Measurements from ENCODE around the gene ZNF581. TPM values are rescaled to one million over a fixed set of nuclear protein-coding genes. Genes with fewer than 3 reads are reported as not detected.
A peak's percentile ranks its signal among the peaks of the same experiment; 100 is the strongest.

The ZNF581 gene
- total RNA-seq, 2 donors from 2014 or later, result 7.5 to 8.6 TPM

- H3K36me3 ChIP-seq, result peaks cover 26% of the 10 kb centered on the region
- H3K9me3 ChIP-seq, result no peaks in the 10 kb centered on the region
- peak overlapping the region; percentile 94 to 99 for H3K4me3 ChIP-seq
- no peak for DNase-seq (ENCODE audit: low spot score)
- no peaks in the 10 kb centered on the region for H3K27me3 ChIP-seq
- H3K4me1 ChIP-seq, result peaks cover 0 to 47% of the 10 kb centered on the region in 2 donors
- TF ChIP-seq CTCF (IDR thresholded peaks at IDR 0.05), result no peak
- peak overlapping the region; percentile 96 to 98 for H3K27ac ChIP-seq
Measured at GRCh38 chr19:55606471-55606787, 37.0 kb upstream of the ZNF581 start.

- H3K27me3 ChIP-seq, result no peaks in the 10 kb centered on the region
- H3K4me1 ChIP-seq, result peaks cover 0 to 50% of the 10 kb centered on the region in 2 donors
- no peak for TF ChIP-seq CTCF (IDR thresholded peaks at IDR 0.05)
- H3K4me3 ChIP-seq, result peak overlapping the region; percentile 94 to 99
- no peak for DNase-seq (ENCODE audit: low spot score)
- H3K27ac ChIP-seq, result peak overlapping the region; percentile 96 to 98
- H3K9me3 ChIP-seq, result no peaks in the 10 kb centered on the region
- H3K36me3 ChIP-seq, result peaks cover 26% of the 10 kb centered on the region
Measured at GRCh38 chr19:55606817-55607216, 36.6 kb upstream of the ZNF581 start.

GRCh38 chr19:55609326-55609725 is 34.1 kb upstream of the ZNF581 start:
- Histone ChIP-seq H3K4me3 (no peak overlapping the region), H3K27ac (peak overlapping the region in 1 of 2 donors; percentile 23), H3K36me3 (peaks cover 26% of the 10 kb centered on the region)

GRCh38 chr19:55611300-55611982 is 32.0 kb upstream of the ZNF581 start:
- no peak for DNase-seq (ENCODE audit: low spot score)
- Histone ChIP-seq H3K4me3 (peak overlapping the region in 1 of 2 donors; percentile 11), H3K27me3 (no peaks in the 10 kb centered on the region), H3K9me3 (no peaks in the 10 kb centered on the region), H3K36me3 (peaks cover 38% of the 10 kb centered on the region), H3K27ac (peak overlapping the region; percentile 68 to 92), H3K4me1 (peaks cover 0 to 48% of the 10 kb centered on the region in 2 donors)
- TF ChIP-seq CTCF (IDR thresholded peaks at IDR 0.05), result no peak

More at GRCh38 chr19:55609326-55609725, 34.1 kb upstream of the ZNF581 start:
- TF ChIP-seq CTCF (IDR thresholded peaks at IDR 0.05), result no peak
- no peaks in the 10 kb centered on the region for H3K9me3 ChIP-seq
- H3K4me1 ChIP-seq, result peaks cover 0 to 61% of the 10 kb centered on the region in 2 donors
- no peaks in the 10 kb centered on the region for H3K27me3 ChIP-seq
- DNase-seq (ENCODE audit: low spot score), result no peak

- Histone ChIP-seq H3K27me3 (no peaks in the 10 kb centered on the region), H3K4me1 (peaks cover 0 to 41% of the 10 kb centered on the region in 2 donors), H3K36me3 (peaks cover 38% of the 10 kb centered on the region), H3K27ac (peak overlapping the region; percentile 68 to 92), H3K9me3 (no peaks in the 10 kb centered on the region), H3K4me3 (no peak overlapping the region)
- DNase-seq (ENCODE audit: low spot score), result no peak
- no peak for TF ChIP-seq CTCF (IDR thresholded peaks at IDR 0.05)
Measured at GRCh38 chr19:55611983-55612645, 31.3 kb upstream of the ZNF581 start.

Data from right atrium auricular region (tissue), 2 donors.